Measurements from ENCODE around the gene FKTN. TPM values are rescaled to one million over a fixed set of nuclear protein-coding genes. Genes with fewer than 3 reads are reported as not detected.
"Not testable (repeated sequence)": the region's sequence is repeated elsewhere in the genome, so short reads cannot be mapped to it uniquely, and the experiment has no call there.

Gene FKTN
- 16.4 TPM for total RNA-seq (ENCODE audit: unreplicated experiment)
- long read RNA-seq, partial matches to known transcripts: 0 of 1 reads
- long read RNA-seq, other reads (novel, unspliced or antisense): 1 of 1 reads

DNA sequence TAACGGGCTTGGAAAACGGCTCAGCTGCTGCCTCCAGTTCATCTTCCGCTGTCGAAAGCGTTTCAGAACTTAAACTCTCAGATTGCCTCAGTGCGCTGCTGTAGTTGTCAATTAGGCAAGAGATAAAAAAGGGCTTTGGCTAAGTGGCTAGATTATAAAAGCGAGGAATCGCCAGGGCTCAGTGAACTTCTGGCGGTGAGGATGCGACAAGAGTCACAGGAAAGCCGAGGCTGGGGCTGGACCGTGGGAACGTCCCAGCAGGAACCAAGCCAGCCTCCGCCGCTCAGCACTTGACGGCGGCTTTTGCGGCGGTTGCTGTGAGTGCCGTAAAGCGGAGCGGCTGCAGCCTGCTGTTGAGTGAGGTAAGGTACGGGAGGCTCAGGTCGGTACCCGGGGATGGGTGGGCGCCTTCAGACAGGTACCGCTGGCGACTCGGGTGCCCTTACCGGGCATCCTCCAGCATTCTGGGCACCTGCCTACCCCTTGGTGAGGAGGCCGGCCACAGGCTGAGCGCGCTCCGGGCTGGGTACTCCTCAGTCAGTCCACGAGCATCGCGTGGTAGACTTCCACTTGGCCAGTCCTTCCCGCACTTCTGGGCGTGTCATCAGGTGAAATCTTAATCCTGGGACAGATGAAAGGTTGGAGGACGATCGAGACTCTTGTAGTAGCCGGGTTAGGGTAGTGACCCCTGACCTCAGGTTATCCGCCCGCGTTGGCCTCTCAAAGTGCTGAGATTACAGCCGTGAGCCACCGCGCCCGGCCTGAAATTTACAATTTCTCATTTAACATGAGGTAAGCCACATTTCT is at the start of gene FKTN:
Gene FKTN (plus strand): TSS at position 328 of the 807 bp plus-strand sequence. CDS start 16,902 bp downstream, outside the sequence.
- Mint-ChIP-seq H3K9me3 (ENCODE audit: unreplicated experiment) (peaks cover 18% of the 10 kb centered on the region), H3K27ac (ENCODE audit: unreplicated experiment) (peak within 1 kb of the TSS; percentile 88), H3K4me3 (ENCODE audit: unreplicated experiment) (peak within 1 kb of the TSS; percentile 94), H3K4me1 (ENCODE audit: unreplicated experiment) (peaks cover 9% of the 10 kb centered on the region), H3K27me3 (ENCODE audit: unreplicated experiment) (peaks cover 4% of the 10 kb centered on the region), H3K36me3 (ENCODE audit: low read depth, unreplicated experiment) (peaks cover 36% of the 10 kb centered on the region)
- peak; percentile 85 for DNase-seq (ENCODE audit: low spot score)
- TF ChIP-seq, protein P1, sequence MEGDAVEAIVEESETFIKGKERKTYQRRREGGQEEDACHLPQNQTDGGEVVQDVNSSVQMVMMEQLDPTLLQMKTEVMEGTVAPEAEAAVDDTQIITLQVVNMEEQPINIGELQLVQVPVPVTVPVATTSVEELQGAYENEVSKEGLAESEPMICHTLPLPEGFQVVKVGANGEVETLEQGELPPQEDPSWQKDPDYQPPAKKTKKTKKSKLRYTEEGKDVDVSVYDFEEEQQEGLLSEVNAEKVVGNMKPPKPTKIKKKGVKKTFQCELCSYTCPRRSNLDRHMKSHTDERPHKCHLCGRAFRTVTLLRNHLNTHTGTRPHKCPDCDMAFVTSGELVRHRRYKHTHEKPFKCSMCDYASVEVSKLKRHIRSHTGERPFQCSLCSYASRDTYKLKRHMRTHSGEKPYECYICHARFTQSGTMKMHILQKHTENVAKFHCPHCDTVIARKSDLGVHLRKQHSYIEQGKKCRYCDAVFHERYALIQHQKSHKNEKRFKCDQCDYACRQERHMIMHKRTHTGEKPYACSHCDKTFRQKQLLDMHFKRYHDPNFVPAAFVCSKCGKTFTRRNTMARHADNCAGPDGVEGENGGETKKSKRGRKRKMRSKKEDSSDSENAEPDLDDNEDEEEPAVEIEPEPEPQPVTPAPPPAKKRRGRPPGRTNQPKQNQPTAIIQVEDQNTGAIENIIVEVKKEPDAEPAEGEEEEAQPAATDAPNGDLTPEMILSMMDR (IDR thresholded peaks at IDR 0.05; ENCODE audit: unreplicated experiment): no peak

DNA sequence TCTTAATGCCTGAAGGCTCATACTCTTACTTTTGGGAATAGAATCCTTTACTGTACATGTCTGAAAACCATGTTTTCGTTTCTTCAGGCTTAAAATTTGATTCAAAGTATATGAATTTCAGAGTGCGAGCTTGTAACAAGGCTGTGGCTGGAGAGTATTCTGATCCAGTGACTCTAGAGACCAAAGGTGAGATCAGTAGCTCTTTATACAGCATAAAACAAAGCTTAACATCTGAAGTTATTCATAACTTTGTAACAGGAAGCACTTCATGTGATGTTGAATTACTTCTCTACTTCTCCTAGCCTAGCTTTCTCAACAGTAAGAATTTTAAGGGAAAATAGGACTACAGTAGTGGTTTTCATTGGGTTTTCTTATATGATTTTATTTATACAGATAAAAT is 49.4 kb upstream of the FKTN start:
- TF ChIP-seq, protein P1 (IDR thresholded peaks at IDR 0.05; ENCODE audit: unreplicated experiment): no peak
- Mint-ChIP-seq H3K4me1 (ENCODE audit: unreplicated experiment) (no peaks in the 10 kb centered on the region), H3K27ac (ENCODE audit: unreplicated experiment) (no peak overlapping the region), H3K27me3 (ENCODE audit: unreplicated experiment) (no peaks in the 10 kb centered on the region), H3K4me3 (ENCODE audit: unreplicated experiment) (no peak overlapping the region), H3K36me3 (ENCODE audit: low read depth, unreplicated experiment) (no peaks in the 10 kb centered on the region), H3K9me3 (ENCODE audit: unreplicated experiment) (no peaks in the 10 kb centered on the region)
- DNase-seq (ENCODE audit: low spot score): no peak

DNA sequence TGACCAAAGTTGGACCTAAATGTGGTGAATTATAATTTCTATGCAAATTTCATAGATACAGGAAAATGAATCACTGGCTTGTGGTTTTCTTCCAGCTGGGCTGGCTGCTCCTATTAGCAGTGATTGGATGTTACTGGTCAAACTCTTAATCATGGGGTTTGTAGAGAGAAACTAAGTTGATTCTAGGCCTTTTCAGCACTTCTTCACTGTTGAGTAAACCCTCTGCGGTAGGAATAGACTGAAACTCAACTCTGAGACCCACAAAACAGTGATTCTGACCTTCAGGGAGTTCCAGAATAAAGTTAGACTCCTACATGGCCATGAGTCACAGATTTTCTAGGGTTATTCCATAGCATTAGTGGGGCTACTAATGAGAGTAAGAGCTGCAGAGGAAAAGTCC is 47.9 kb upstream of the FKTN start:
- no peak overlapping the region for H3K27ac Mint-ChIP-seq (ENCODE audit: unreplicated experiment)
- DNase-seq (ENCODE audit: low spot score): no peak
- H3K4me1 Mint-ChIP-seq (ENCODE audit: unreplicated experiment): no peaks in the 10 kb centered on the region
- H3K27me3 Mint-ChIP-seq (ENCODE audit: unreplicated experiment): no peaks in the 10 kb centered on the region
- no peaks in the 10 kb centered on the region for H3K9me3 Mint-ChIP-seq (ENCODE audit: unreplicated experiment)
- no peak overlapping the region for H3K4me3 Mint-ChIP-seq (ENCODE audit: unreplicated experiment)
- TF ChIP-seq, protein P1 (IDR thresholded peaks at IDR 0.05; ENCODE audit: unreplicated experiment): no peak
- H3K36me3 Mint-ChIP-seq (ENCODE audit: low read depth, unreplicated experiment): peaks cover 7% of the 10 kb centered on the region

DNA sequence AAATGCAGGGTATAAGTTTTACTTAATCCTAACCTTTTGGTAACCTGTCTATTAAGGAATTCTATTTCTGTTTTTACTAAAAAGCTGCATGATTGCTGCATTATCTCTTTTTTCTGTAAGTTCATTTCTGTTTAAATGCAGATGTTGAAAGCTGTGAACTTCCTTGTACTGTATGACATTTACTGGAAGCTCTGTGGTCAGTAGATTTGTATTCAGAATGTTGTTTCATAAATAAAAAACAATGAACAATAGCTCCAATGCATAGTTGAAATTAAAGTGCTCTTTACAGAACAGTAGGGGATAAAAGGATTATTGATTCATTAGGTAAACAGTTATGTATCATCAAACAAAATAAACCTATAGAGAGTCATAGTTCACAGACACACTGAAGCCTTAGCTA is 46.5 kb upstream of the FKTN start:
- Mint-ChIP-seq H3K27ac (ENCODE audit: unreplicated experiment) (no peak overlapping the region), H3K4me1 (ENCODE audit: unreplicated experiment) (no peaks in the 10 kb centered on the region), H3K4me3 (ENCODE audit: unreplicated experiment) (no peak overlapping the region), H3K27me3 (ENCODE audit: unreplicated experiment) (no peaks in the 10 kb centered on the region), H3K9me3 (ENCODE audit: unreplicated experiment) (no peaks in the 10 kb centered on the region), H3K36me3 (ENCODE audit: low read depth, unreplicated experiment) (peaks cover 8% of the 10 kb centered on the region)
- DNase-seq (ENCODE audit: low spot score): no peak
- TF ChIP-seq, protein P1 (IDR thresholded peaks at IDR 0.05; ENCODE audit: unreplicated experiment): no peak

DNA sequence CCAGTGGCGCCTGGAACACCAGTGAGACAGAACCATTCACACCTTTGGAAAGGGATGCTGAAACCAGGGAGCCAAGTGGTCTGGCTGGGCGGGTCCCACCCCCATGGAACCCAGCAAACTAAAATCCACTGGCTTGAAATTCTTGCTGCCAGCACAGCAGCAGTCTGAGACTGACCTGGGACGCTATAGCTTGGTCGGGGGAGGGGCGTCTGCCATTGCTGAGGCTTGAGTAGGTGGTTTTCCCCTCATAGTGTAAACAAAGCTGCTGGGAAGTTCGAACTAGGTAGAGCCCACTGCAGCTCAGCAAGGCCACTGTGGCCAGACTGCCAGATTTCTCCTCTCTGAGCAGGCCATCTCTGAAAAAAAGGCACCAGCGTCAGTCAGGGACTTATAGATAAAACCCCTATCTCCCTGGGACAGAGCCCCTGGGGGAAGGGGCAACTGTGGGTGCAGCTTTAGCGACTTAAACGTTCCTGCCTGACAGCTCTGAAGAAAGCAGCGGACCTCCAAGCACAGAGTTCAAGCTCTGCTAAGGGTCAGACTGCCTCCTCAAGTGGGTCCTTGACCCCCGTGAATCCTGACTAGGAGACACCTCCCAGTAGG is 42.0 kb upstream of the FKTN start:
- Mint-ChIP-seq H3K27me3 (ENCODE audit: unreplicated experiment) (peaks cover 1% of the 10 kb centered on the region), H3K27ac (ENCODE audit: unreplicated experiment) (no peak overlapping the region), H3K9me3 (ENCODE audit: unreplicated experiment) (no peaks in the 10 kb centered on the region), H3K4me3 (ENCODE audit: unreplicated experiment) (no peak overlapping the region), H3K4me1 (ENCODE audit: unreplicated experiment) (no peaks in the 10 kb centered on the region), H3K36me3 (ENCODE audit: low read depth, unreplicated experiment) (peaks cover 23% of the 10 kb centered on the region)
- TF ChIP-seq, protein P1 (IDR thresholded peaks at IDR 0.05; ENCODE audit: unreplicated experiment): no peak
- DNase-seq (ENCODE audit: low spot score): peak; percentile 10

DNA sequence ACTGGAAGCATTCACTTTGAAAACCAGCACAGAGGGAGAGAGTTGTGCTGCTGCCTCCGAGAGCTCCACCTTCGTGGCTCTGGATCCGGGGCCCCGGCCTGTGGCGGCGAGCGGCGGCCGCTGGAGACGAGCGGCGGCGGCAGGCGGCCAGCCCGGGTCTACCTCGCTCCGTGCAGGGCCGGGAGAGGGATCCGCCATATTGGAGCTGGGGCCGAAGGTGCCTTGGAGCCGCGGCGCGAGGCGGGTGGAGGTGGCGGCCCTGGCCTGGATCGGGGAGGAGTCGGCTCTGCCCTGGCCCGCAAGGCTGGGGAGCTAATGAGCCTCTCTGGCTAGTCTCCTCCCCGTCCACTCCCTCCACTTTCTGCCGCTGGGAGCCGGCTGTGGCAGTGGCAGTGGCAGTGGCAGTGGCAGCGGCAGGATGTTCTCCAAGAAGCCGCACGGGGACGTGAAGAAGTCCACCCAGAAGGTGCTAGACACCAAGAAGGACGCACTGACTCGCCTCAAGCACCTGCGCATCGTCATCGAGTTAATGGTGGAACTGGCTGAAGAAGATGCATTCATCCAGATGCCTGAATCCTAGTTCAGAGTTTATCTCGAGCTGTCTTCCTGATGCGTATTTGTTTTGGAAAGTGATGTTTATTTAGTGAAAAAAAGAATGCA is 38.1 kb upstream of the FKTN start:
- peak; percentile 25 for DNase-seq (ENCODE audit: low spot score)
- H3K36me3 Mint-ChIP-seq (ENCODE audit: low read depth, unreplicated experiment): peaks cover 17% of the 10 kb centered on the region
- not testable (repeated sequence) for H3K4me1 Mint-ChIP-seq (ENCODE audit: unreplicated experiment); H3K27me3 Mint-ChIP-seq (ENCODE audit: unreplicated experiment); H3K9me3 Mint-ChIP-seq (ENCODE audit: unreplicated experiment); H3K27ac Mint-ChIP-seq (ENCODE audit: unreplicated experiment); H3K4me3 Mint-ChIP-seq (ENCODE audit: unreplicated experiment)

DNA sequence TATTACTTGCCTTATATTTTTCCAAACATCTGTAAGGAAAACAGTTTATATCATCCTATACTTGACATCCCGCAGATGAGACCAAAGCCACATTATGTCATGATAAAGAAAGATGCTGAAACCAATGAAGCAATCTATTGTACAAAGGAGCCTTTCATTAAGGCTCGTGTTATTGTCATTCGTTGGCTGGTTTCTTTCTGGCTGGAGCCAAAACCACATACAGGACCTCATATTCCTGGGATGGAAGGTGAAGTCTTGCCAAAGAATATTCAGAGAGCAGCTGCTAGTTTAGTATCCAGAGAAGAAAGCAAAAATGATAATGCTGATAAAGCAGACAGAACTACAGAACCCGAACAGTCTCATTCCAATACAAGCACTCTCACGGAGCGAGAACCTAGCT is 36.9 kb upstream of the FKTN start:
- not testable (repeated sequence) for H3K27me3 Mint-ChIP-seq (ENCODE audit: unreplicated experiment); H3K27ac Mint-ChIP-seq (ENCODE audit: unreplicated experiment); H3K9me3 Mint-ChIP-seq (ENCODE audit: unreplicated experiment); H3K4me1 Mint-ChIP-seq (ENCODE audit: unreplicated experiment); H3K4me3 Mint-ChIP-seq (ENCODE audit: unreplicated experiment); DNase-seq (ENCODE audit: low spot score)
- peaks cover 23% of the 10 kb centered on the region for H3K36me3 Mint-ChIP-seq (ENCODE audit: low read depth, unreplicated experiment)

All from endothelial cell (in vitro differentiated cells).